OCI-LY1 (cell line): Measurements from ENCODE around the gene CDK11B.

Source experiments
- H2AFZ ChIP-seq: fragments of 200-600 bp; sonication (generic), shearing (Covaris generic); 2 replicates; pipeline ENCODE4 v1.6.0; 2014; ENCODE audit warnings: antibody characterized with exemption, mild to moderate bottlenecking, low read length
- H3F3A ChIP-seq: fragments of 200-600 bp; sonication (generic), shearing (Covaris generic); 2 replicates; pipeline ENCODE4 v1.6.0; 2014; ENCODE audit warnings: mild to moderate bottlenecking, antibody characterized with exemption, low read length, moderate library complexity; ENCODE audit not compliant: insufficient read depth
- H3K27ac ChIP-seq: fragments of 200-600 bp; sonication (generic); 2 replicates; pipeline ENCODE4 v1.5.1; 2014; ENCODE audit warnings: low read length, mixed run types, mild to moderate bottlenecking, low read depth; ENCODE audit not compliant: poor library complexity, severe bottlenecking
- H3K27me3 ChIP-seq: fragments of 200-600 bp; sonication (generic); 2 replicates; pipeline ENCODE4 v1.6.0; 2014; ENCODE audit warnings: antibody characterized with exemption, mild to moderate bottlenecking, low read length, moderate library complexity; ENCODE audit not compliant: insufficient read depth
- H3K36me3 ChIP-seq: fragments of 200-600 bp; sonication (generic); 2 replicates; pipeline ENCODE4 v1.6.1; 2014; ENCODE audit warnings: mild to moderate bottlenecking, antibody characterized with exemption, low read length, moderate library complexity, mixed read lengths; ENCODE audit not compliant: insufficient read depth
- H3K4me1 ChIP-seq: fragments of 200-600 bp; sonication (generic); 2 replicates; pipeline ENCODE4 v1.5.1; 2014; ENCODE audit warnings: mild to moderate bottlenecking, low read length, moderate library complexity; ENCODE audit not compliant: insufficient read depth, severe bottlenecking
- H3K4me2 ChIP-seq: fragments of 200-600 bp; sonication (generic), shearing (Covaris generic); 2 replicates; pipeline ENCODE4 v1.6.1; 2014; ENCODE audit warnings: low read length
- H3K4me3 ChIP-seq: fragments of 200-600 bp; sonication (generic); 2 replicates; pipeline ENCODE4 v1.5.1; 2014; ENCODE audit warnings: low read length, low read depth, mild to moderate bottlenecking, mixed read lengths; ENCODE audit not compliant: poor library complexity, severe bottlenecking
- H3K79me2 ChIP-seq: fragments of 200-600 bp; shearing (Covaris generic); 2 replicates; pipeline ENCODE4 v1.6.1; 2016; ENCODE audit warnings: mixed run types, low read length, mixed read lengths; ENCODE audit not compliant: insufficient read depth
- H3K9ac ChIP-seq: fragments of 200-600 bp; sonication (generic), shearing (Covaris generic); 2 replicates; pipeline ENCODE4 v1.6.1; 2014; ENCODE audit warnings: mild to moderate bottlenecking, low read length, mixed read lengths
- H3K9me2 ChIP-seq: fragments of 200-600 bp; sonication (generic), shearing (Covaris generic); 2 replicates; pipeline ENCODE4 v1.6.1; 2014; ENCODE audit warnings: low read depth, mild to moderate bottlenecking, low read length, mixed read lengths
- H3K9me3 ChIP-seq: fragments of 200-600 bp; shearing (Covaris generic); 2 replicates; pipeline ENCODE4 v1.6.1; 2014; ENCODE audit warnings: low read length, mixed read lengths
- H4K20me1 ChIP-seq: fragments of 200-600 bp; sonication (generic), shearing (Covaris generic); 2 replicates; pipeline ENCODE4 v1.6.0; 2016; ENCODE audit warnings: mild to moderate bottlenecking, low read length; ENCODE audit not compliant: insufficient read depth
- EZH2 ChIP-seq: fragments of 200-600 bp; sonication (generic), shearing (Covaris generic); IDR thresholded peaks from 2 replicates; pipeline ENCODE4 v1.8.0; 2017; ENCODE audit warnings: borderline replicate concordance, mixed run types, mild to moderate bottlenecking, antibody characterized with exemption, low read length, moderate library complexity, mixed read lengths
- TF ChIP-seq, protein P1 (sequence below): fragments of 200-600 bp; sonication (generic), shearing (Covaris generic); IDR thresholded peaks from 2 replicates; pipeline ENCODE4 v1.5.1; 2017; ENCODE audit warnings: mild to moderate bottlenecking, antibody characterized with exemption, low read length, moderate library complexity, mixed read lengths

The CDK11B gene

DNA sequence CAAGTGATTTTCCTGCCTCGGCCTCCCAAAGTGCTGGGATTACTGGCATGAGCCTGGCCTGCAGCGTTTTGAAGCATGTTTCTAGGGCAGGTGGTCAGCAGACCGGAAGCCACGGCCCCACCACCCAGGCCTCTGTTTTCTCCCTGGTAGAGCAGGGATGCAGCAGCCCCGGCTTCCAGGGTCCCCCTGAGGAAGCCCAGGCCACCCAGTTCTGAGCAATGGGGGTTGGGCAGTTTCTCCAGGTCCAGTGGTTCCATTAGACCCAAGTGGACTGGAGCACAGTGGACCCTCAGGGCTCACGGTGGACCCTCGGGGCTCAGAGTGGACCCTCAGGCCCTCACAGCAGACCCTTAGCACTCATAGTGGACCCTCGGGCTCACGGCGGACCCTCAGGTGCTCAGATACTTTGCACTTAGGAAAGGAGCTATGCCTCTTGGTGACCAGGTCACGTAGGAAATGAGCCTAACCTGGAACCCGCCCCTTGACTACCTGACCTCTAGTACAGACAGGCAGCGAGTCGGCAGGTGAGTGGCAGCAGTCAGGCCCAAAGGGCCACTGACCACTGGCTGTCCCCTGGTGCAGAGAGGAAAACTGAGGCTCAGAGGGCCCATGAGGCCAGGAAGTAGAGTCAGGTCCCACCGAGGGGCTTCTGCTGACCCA lies 54.3 kb downstream of the CDK11B start:
- H4K20me1 ChIP-seq = no peaks in the 10 kb centered on the region
- no peak overlapping the region for H2AFZ ChIP-seq
- H3K9me3 ChIP-seq = no peaks in the 10 kb centered on the region
- H3K4me1 ChIP-seq = peaks cover 9% of the 10 kb centered on the region
- H3K9ac ChIP-seq = no peak overlapping the region
- H3F3A ChIP-seq = no peaks in the 10 kb centered on the region
- no peaks in the 10 kb centered on the region for H3K36me3 ChIP-seq
- H3K9me2 ChIP-seq = no peaks in the 10 kb centered on the region
- TF ChIP-seq, protein P1, sequence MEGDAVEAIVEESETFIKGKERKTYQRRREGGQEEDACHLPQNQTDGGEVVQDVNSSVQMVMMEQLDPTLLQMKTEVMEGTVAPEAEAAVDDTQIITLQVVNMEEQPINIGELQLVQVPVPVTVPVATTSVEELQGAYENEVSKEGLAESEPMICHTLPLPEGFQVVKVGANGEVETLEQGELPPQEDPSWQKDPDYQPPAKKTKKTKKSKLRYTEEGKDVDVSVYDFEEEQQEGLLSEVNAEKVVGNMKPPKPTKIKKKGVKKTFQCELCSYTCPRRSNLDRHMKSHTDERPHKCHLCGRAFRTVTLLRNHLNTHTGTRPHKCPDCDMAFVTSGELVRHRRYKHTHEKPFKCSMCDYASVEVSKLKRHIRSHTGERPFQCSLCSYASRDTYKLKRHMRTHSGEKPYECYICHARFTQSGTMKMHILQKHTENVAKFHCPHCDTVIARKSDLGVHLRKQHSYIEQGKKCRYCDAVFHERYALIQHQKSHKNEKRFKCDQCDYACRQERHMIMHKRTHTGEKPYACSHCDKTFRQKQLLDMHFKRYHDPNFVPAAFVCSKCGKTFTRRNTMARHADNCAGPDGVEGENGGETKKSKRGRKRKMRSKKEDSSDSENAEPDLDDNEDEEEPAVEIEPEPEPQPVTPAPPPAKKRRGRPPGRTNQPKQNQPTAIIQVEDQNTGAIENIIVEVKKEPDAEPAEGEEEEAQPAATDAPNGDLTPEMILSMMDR = no peak
- no peak for TF ChIP-seq EZH2
- H3K79me2 ChIP-seq = no peaks in the 10 kb centered on the region
- no peak overlapping the region for H3K4me2 ChIP-seq
- no peaks in the 10 kb centered on the region for H3K27me3 ChIP-seq
- H3K27ac ChIP-seq = no peak overlapping the region
- no peak overlapping the region for H3K4me3 ChIP-seq

DNA sequence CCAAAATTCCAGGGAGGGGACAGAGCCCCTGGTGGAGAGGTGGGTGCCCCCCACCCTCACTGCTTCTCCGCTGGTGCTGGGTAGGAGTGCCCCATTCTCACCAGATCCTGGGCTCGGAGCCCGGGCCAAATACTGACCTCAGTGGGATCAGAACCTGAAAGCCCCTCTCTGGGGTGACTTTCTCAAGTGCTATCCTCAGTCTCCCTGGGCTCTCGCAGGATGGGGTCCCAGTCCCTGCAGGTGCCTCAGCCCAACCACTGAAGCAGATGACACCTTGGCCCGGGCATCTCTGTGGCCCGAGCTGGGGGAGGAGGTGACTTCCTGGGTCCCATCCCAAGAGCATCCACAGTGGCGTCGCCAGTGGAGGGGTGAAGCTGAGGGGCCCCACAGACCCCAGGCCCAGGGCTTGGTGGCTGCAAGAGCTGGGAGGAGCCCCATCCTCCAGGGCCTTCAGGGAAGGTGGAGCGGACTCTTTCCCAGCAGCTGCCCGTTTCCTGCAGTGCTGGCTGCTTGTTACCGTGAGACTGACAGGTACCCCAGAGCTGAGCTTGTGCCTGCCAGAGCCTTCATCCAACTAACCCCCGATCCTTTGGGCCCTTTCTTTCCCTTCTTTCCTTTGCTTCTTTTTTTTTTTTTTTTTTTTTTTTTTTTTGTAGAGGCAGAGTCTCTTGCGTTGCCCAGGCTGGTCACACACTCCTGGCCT lies 55.0 kb downstream of the CDK11B start:
- Histone ChIP-seq H3F3A (no peaks in the 10 kb centered on the region), H3K4me2 (no peak overlapping the region), H3K27ac (no peak overlapping the region), H3K9ac (no peak overlapping the region), H3K9me3 (no peaks in the 10 kb centered on the region), H3K9me2 (no peaks in the 10 kb centered on the region), H3K79me2 (no peaks in the 10 kb centered on the region), H4K20me1 (no peaks in the 10 kb centered on the region), H3K4me1 (peaks cover 9% of the 10 kb centered on the region), H3K27me3 (no peaks in the 10 kb centered on the region), H3K4me3 (no peak overlapping the region), H2AFZ (no peak overlapping the region), H3K36me3 (no peaks in the 10 kb centered on the region)
- no peak for TF ChIP-seq EZH2
- TF ChIP-seq, protein P1 = no peak

DNA sequence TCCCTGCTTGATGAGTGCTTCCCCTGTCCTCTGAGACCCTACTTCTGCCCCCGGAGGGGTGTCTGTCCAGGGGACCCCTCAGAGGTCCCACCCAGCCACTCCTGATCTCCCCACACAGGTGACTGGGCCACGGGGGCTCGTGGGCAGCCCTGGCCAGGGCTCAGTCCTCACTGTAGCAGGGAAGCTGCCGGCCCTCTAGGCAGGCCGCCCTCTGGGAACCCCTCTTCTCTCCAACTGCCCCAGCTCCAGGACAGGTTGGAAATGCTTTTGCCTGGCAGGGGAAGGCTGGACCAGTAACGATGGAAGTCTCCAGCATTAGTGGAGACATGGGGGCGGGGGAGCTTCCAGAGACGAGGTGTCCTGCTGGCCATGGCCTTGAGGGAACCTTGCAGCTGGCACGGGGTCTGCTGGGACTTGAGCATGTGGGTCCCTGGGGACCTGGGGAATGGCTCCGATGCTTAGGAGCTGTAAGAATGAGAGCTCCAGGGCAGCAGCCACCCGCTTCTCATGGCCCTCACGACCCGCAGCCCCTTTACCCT lies 55.8 kb downstream of the CDK11B start:
- peaks cover 9% of the 10 kb centered on the region for H3K4me1 ChIP-seq
- H3K4me3 ChIP-seq = no peak overlapping the region
- no peak overlapping the region for H3K9ac ChIP-seq
- H3F3A ChIP-seq = no peaks in the 10 kb centered on the region
- H3K4me2 ChIP-seq = no peak overlapping the region
- H3K9me3 ChIP-seq = no peaks in the 10 kb centered on the region
- no peaks in the 10 kb centered on the region for H3K79me2 ChIP-seq
- no peaks in the 10 kb centered on the region for H3K36me3 ChIP-seq
- no peaks in the 10 kb centered on the region for H4K20me1 ChIP-seq
- H2AFZ ChIP-seq = no peak overlapping the region
- TF ChIP-seq, protein P1 = no peak
- no peak for TF ChIP-seq EZH2
- H3K9me2 ChIP-seq = no peaks in the 10 kb centered on the region
- H3K27me3 ChIP-seq = no peaks in the 10 kb centered on the region
- H3K27ac ChIP-seq = no peak overlapping the region
